GM19467 (cell line): Measurements from ENCODE around the gene NUTM2A.
"Not testable (repeated sequence)": the region's sequence is repeated elsewhere in the genome, so short reads cannot be mapped to it uniquely, and the experiment has no call there.

Experiments
- ATAC-seq: cut with Tn5 transposase; IDR thresholded peaks from one replicate; pipeline ENCODE4 v1.9.1; 2021; ENCODE audit warnings: mild to moderate bottlenecking, moderate library complexity; ENCODE audit not compliant: unreplicated experiment

The NUTM2A gene

DNA sequence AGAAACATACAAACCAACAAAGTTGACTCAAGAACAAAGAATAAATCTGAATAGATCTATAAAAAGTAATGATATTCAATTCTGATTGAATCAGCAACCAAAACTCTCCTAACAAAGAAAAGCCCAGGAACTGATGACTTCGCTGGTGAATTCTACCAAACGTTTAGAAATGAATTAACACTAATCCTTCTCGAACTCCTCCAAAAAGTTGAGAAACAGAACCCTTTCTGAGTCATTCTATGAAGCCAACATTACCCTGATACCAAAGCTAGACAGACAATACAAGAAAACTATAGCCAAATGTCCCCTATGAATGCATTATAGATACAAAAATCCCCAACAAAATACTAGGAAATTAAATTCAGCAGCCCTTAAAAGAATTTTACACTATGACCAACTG lies 16.9 kb downstream of the NUTM2A start:
- not testable (repeated sequence) for ATAC-seq

DNA sequence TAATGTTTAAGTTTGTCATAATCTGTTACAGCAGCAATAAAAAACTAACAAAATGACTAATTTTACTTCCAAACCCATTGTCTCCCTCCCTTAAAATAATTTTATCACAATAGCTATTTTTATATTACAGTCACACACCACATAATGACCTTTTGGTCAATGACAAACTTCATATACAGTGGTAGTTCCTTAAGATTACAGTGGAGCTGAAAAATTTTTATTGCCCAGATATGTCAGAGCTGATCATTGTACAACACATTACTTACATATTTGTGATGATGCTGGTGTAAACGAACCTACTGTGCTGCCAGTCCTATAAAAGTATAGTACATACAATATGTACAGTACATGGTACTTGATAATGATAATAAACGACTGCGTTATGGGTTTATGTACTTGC lies 22.1 kb downstream of the NUTM2A start:
- ATAC-seq, result not testable (repeated sequence)

DNA sequence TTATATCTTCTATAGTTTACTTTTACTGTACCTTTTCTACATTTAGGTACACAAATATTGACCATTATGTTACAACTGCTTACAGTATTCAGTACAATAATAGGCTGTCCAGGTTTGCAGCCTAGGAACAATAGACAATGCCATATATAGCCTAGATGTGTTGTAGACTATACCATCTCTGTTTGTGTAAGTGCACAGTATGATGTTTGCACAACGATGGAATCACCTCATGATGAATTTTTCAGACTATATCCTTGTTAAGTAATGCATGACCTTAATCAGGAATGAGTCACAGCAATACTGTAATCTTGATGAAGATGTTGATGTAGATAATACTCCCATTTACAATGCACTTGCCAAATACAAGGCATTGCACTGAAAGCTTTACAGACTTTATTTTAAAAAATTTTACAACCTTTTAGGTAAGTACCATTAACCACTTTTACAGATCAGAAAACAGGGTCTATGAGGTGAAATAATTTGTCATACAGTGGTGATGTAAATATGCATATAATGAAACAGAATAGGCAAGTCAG lies 23.6 kb downstream of the NUTM2A start:
- not testable (repeated sequence) for ATAC-seq

DNA sequence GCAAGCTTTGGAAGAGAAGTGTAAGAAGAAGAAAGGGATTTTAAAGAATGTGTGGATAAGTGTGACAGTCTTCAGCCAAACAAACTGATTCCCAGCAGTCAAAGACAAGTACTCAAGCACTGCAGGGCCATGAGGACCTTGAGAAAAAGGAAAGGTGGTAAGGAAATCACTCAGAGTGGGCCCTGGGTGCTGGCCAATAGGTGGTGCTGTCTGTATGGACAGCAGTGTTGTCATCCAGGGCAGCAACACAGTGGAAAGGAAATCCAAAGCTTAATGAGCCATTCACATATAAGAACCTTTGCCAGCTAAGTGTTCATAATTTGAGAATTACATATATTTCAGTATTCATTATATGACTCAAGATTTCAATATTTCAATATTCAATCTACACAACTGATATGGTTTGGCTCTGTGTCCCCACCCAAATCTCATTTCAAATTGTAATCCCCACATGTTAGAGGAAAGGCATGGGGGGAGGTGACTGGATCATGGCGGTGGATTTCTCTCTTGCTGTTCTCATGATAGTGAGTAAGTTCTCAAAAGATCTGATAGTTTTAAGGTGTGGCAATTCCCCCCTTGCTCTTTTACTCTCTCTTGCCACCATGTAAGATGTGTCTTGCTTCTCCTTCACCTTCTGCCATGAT lies 55.6 kb downstream of the NUTM2A start:
- ATAC-seq, result not testable (repeated sequence)
